Neural cell (in vitro differentiated cells): ENCODE results near the gene MGLL. TPM values are rescaled to one million over a fixed set of nuclear protein-coding genes. Genes with fewer than 3 reads are reported as not detected.

Source experiments
- H2AFZ ChIP-seq: fragments of 200-600, 300-800 bp; sonication (generic), shearing (Covaris generic); 2 replicates; pipeline ENCODE4 v1.6.0; 2014; ENCODE audit warnings: low read depth, mild to moderate bottlenecking, antibody characterized with exemption, low read length, moderate library complexity
- H3F3A ChIP-seq: fragments of 200-600 bp; shearing (Covaris generic); 2 replicates; pipeline ENCODE4 v1.6.1; 2016; ENCODE audit warnings: mild to moderate bottlenecking, moderate library complexity, mixed read lengths, antibody characterized with exemption, low read length; ENCODE audit not compliant: insufficient read depth, poor library complexity, severe bottlenecking
- H3K27ac ChIP-seq: fragments of 200-600, 300-800 bp; sonication (generic), shearing (Covaris generic); 2 replicates; pipeline ENCODE4 v1.5.1; 2014; ENCODE audit warnings: mild to moderate bottlenecking, low read length, moderate library complexity
- H3K27me3 ChIP-seq: fragments of 300-800, 200-600 bp; sonication (generic), shearing (Covaris generic); 2 replicates; pipeline ENCODE4 v1.6.0; 2014; ENCODE audit warnings: mild to moderate bottlenecking, low read depth, low read length, moderate library complexity; ENCODE audit not compliant: insufficient read depth
- H3K36me3 ChIP-seq: fragments of 300-800, 200-600 bp; sonication (generic), shearing (Covaris generic); 2 replicates; pipeline ENCODE4 v1.5.1; 2014; ENCODE audit warnings: mild to moderate bottlenecking, antibody characterized with exemption, low read length, moderate library complexity; ENCODE audit not compliant: insufficient read depth
- H3K4me2 ChIP-seq: fragments of 300-800, 200-600 bp; sonication (generic), shearing (Covaris generic); 2 replicates; pipeline ENCODE4 v1.6.0; 2014; ENCODE audit warnings: mild to moderate bottlenecking, low read length
- H3K4me3 ChIP-seq: fragments of 300-800, 200-600 bp; sonication (generic), shearing (Covaris generic); 2 replicates; pipeline ENCODE4 v1.5.1; 2014; ENCODE audit warnings: mild to moderate bottlenecking, low read length, moderate library complexity
- H3K79me2 ChIP-seq: fragments of 200-600 bp; shearing (Covaris generic); replicated peaks from 2 replicates; pipeline ENCODE4 v1.6.0; 2014; ENCODE audit warnings: mild to moderate bottlenecking, low read length, moderate library complexity; ENCODE audit not compliant: insufficient read depth
- H3K9ac ChIP-seq: fragments of 300-800, 200-600 bp; sonication (generic), shearing (Covaris generic); 2 replicates; pipeline ENCODE4 v1.6.1; 2016; ENCODE audit warnings: mild to moderate bottlenecking, low read length, mixed read lengths
- H3K9me2 ChIP-seq: fragments of 200-600 bp; shearing (Covaris generic); 2 replicates; pipeline ENCODE4 v1.6.1; 2016; ENCODE audit warnings: mild to moderate bottlenecking, low read length, mixed read lengths; ENCODE audit not compliant: insufficient read depth
- H3K9me3 ChIP-seq: fragments of 200-600, 300-800 bp; sonication (generic), shearing (Covaris generic); 2 replicates; pipeline ENCODE4 v1.6.1; 2016; ENCODE audit warnings: mild to moderate bottlenecking, mixed run types, low read length, moderate library complexity, mixed read lengths
- H4K20me1 ChIP-seq: fragments of 200-600 bp; shearing (Covaris generic); 2 replicates; pipeline ENCODE4 v1.6.1; 2016; ENCODE audit warnings: mild to moderate bottlenecking, mixed run types; ENCODE audit not compliant: insufficient read depth
- CTCF ChIP-seq: fragments of 450-650 bp; IDR thresholded peaks from 2 replicates; pipeline ENCODE4 v1.5.1; 2014; ENCODE audit warnings: antibody characterized with exemption, mild to moderate bottlenecking, moderate library complexity; ENCODE audit not compliant: poor library complexity, severe bottlenecking
- EP300 ChIP-seq: fragments of 450-650 bp; conservative IDR thresholded peaks from 2 replicates; pipeline ENCODE4 v1.6.1; 2014; ENCODE audit warnings: antibody characterized with exemption, mild to moderate bottlenecking, moderate library complexity; ENCODE audit not compliant: poor library complexity, severe bottlenecking
- EZH2 ChIP-seq: fragments of 200-600, 300-800 bp; shearing (Covaris generic), sonication (generic); IDR thresholded peaks from 2 replicates; pipeline ENCODE4 v1.6.1; 2014; ENCODE audit warnings: antibody characterized with exemption, low read length, borderline replicate concordance, mild to moderate bottlenecking; ENCODE audit not compliant: insufficient read depth, poor library complexity, severe bottlenecking
- MXI1 ChIP-seq: fragments of 450-650 bp; conservative IDR thresholded peaks from 2 replicates; pipeline ENCODE4 v1.6.1; 2014; ENCODE audit warnings: antibody characterized with exemption, mild to moderate bottlenecking; ENCODE audit not compliant: poor library complexity, severe bottlenecking
- POLR2AphosphoS5 ChIP-seq: IDR thresholded peaks from 2 replicates; pipeline ENCODE4 v1.6.1; 2012
- RAD21 ChIP-seq: fragments of 450-650 bp; conservative IDR thresholded peaks from 2 replicates; pipeline ENCODE4 v1.6.1; 2014; ENCODE audit warnings: antibody characterized with exemption, mild to moderate bottlenecking, moderate library complexity
- REST ChIP-seq: IDR thresholded peaks from 2 replicates; pipeline ENCODE4 v1.6.1; 2012; ENCODE audit warnings: borderline replicate concordance
- SMC3 ChIP-seq: fragments of 450-650 bp; conservative IDR thresholded peaks from 2 replicates; pipeline ENCODE4 v1.6.1; 2014; ENCODE audit warnings: antibody characterized with exemption, mild to moderate bottlenecking, moderate library complexity; ENCODE audit not compliant: poor library complexity
- TAF1 ChIP-seq: IDR thresholded peaks from 2 replicates; pipeline ENCODE4 v1.6.1; 2012; ENCODE audit warnings: low read depth
- polyA plus RNA-seq: library from polyadenylated mRNA; depleted of rRNA; stranded (reverse); fragments of >200 nt; gene quantifications from 2 replicates; pipeline ENCODE4 v1.2.3, GENCODE V29; 2014

The MGLL gene
- polyA plus RNA-seq, 1 donor from 2014 or later: 2.0 TPM

- Histone ChIP-seq H3K36me3 (no peaks in the 10 kb centered on the region), H3K4me2 (no peak overlapping the region), H3F3A (peaks cover 6% of the 10 kb centered on the region), H3K9me2 (no peaks in the 10 kb centered on the region), H3K79me2 (no peaks in the 10 kb centered on the region), H3K9ac (no peak overlapping the region), H3K4me3 (no peak overlapping the region), H2AFZ (no peak overlapping the region), H4K20me1 (no peaks in the 10 kb centered on the region), H3K27me3 (no peaks in the 10 kb centered on the region), H3K9me3 (no peaks in the 10 kb centered on the region), H3K27ac (no peak overlapping the region)
- TF ChIP-seq TAF1: no peak
- no peak for TF ChIP-seq MXI1
Observed at GRCh38 chr3:127856801-127857200, 34.5 kb upstream of the MGLL start.

GRCh38 chr3:127855246-127855645 lies 32.9 kb upstream of the MGLL start:
- TF ChIP-seq POLR2AphosphoS5 (no peak), MXI1 (no peak), TAF1 (no peak), REST (no peak), EZH2 (no peak), SMC3 (no peak), EP300 (no peak), RAD21 (no peak), CTCF (no peak)
- no peak overlapping the region for H3K9ac ChIP-seq

GRCh38 chr3:127853681-127854080 lies 31.4 kb upstream of the MGLL start:
- no peak overlapping the region for H3K4me3 ChIP-seq
- no peaks in the 10 kb centered on the region for H4K20me1 ChIP-seq
- no peaks in the 10 kb centered on the region for H3K27me3 ChIP-seq
- no peak overlapping the region for H3K27ac ChIP-seq
- no peaks in the 10 kb centered on the region for H3K9me3 ChIP-seq
- no peaks in the 10 kb centered on the region for H3K9me2 ChIP-seq
- no peaks in the 10 kb centered on the region for H3K79me2 ChIP-seq
- no peak overlapping the region for H3K9ac ChIP-seq
- H2AFZ ChIP-seq: no peak overlapping the region
- no peak overlapping the region for H3K4me2 ChIP-seq
- no peaks in the 10 kb centered on the region for H3F3A ChIP-seq
- TF ChIP-seq RAD21: no peak
- TF ChIP-seq MXI1: no peak
- no peak for TF ChIP-seq REST
- no peak for TF ChIP-seq SMC3
- no peaks in the 10 kb centered on the region for H3K36me3 ChIP-seq

More at GRCh38 chr3:127855246-127855645, 32.9 kb upstream of the MGLL start:
- Histone ChIP-seq H3K27me3 (no peaks in the 10 kb centered on the region), H3K36me3 (no peaks in the 10 kb centered on the region), H4K20me1 (no peaks in the 10 kb centered on the region), H3F3A (no peaks in the 10 kb centered on the region), H3K9me2 (no peaks in the 10 kb centered on the region), H3K9me3 (no peaks in the 10 kb centered on the region), H3K79me2 (no peaks in the 10 kb centered on the region), H3K4me3 (no peak overlapping the region), H2AFZ (no peak overlapping the region), H3K4me2 (no peak overlapping the region), H3K27ac (no peak overlapping the region)
